Activated T-cell treated with anti-CD3 and anti-CD28 coated beads, Interleukin-2, amount 50 U/mL, for 1 hour (primary cell): ENCODE results near the gene ARHGAP31.
A peak's percentile ranks its signal among the peaks of the same experiment; 100 is the strongest.

Experiments used
- DNase-seq: peaks from one replicate; pipeline ENCODE4 v3.0.0-alpha.2; 2020

Gene ARHGAP31

DNA sequence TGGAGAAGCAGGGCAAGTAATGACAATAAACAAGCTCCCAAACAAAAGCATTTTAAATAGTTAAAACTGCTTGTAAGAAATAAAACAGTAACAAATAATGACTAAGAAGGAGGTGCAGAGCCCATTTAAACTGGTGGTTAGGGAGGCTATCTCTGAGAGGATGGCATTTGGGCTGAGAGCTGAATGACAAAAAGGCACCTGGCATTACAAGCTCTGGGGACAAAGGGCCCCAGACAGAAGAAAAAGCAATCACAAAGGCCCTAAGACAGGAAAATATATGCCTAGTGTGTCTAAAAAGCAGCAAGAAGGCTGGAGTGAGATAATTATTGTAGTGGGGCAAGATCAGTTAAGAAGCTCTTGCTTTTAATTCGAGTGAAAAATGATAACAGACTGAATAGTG, 159.6 kb downstream of the ARHGAP31 start:
- DNase-seq: no peak

DNA sequence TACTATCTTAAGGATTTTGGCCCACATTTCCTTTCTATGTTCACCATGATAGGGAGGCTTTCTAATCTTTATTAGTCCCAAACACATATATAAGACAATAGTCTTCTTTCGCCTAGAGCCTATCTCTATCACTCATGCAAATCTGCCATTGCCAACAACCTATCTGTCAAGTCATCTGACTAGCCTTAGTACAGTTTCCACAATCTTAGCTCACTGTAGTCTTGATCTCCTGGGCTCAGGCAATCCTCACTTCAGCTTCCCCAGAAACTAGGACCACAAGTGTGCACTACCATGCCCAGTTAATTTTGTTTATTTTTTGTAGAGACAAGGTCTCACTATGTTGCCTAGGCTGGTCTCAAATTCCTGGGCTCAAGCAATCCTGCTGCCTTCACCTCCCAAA, 162.3 kb downstream of the ARHGAP31 start:
- no peak for DNase-seq

DNA sequence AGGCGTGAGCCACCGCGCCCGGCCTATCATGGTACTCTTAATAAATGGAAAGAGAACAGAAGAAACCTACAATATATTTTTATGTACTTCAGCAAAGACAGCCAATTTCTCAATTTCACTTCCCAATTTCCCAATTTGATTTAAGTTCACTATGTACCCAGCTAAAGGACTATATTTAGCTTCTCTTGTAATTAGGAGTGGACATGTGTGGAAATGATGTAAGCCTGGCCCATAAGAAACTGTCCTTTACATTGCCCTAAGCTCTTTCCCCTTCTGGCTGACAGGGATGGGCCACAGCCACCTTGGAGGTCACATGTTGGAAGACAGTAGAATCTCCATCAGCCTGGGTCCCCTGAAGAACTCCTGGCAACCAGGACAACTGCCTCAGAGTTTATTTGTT, 163.1 kb downstream of the ARHGAP31 start:
- DNase-seq: no peak

DNA sequence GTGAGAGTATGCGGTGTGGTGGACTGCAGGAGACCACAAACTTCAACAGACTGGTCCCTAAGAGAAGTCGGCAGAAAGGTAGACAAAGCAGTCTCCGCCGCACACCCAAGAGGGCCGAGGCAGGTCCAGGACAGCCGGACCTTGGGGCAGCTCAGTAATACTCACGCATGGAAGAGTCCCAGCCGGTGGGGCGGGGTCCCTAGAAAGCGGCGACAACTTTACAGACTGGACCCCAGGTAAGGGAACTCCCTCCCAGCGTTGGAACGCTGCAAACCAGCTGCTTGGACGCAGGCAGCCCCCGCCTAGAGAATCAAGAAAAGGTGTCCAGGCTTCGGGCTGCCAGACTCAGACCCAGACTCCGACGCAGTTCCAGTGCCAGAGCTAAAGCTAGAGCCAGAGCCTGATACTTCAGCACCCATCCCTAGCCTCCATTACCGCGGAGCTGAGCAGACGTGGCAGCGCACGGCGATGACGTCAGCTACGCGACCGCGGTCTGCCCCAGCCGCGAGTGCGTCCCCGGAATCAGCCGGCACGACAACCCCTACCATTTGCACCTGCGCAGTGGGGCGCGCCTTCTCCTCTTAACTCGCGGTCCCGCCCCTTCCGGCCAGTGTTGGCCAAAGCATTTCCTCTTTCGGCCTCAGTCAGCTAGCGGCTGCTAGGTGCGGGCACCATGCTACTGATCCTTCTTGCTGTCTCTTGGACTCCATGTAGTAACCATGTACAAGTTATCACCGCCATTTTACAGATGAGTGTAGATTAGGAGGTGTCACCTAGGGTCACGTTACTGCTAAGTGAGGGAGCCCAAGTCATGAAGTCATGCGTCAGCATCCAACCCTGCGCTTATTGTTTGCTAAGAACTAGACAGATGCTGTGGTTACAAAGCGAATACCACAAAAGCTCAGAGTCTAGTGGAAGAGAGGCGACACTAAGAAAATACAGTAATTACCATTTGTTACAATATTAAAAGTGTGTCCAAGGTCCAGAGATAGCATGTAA, 169.3 kb downstream of the ARHGAP31 start, which contains the start of gene TMEM39A:
Gene TMEM39A, minus strand, starts transcription at position 445 of the 999 bp plus-strand sequence. CDS start 1,541 bp downstream, outside the sequence.
- peak; percentile 99 for DNase-seq

DNA sequence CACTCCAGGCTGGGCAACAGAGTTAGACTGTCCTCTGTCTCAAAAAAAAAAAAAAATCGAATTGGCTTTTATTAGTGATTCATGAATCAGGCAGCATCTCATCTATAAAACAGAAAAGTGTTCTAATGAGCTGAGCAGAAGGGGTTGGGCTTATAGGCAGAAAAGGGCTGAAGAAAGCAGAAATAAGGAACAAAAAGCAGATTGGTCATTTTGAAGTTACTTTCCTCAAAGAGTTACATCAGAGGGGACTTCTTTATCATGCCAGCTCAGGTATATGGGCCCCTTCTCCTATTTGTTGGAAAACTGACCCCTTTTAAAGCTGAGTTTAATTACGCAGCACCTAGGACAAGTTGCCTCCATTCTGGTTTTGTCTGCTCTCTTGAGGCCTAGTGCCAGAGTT, 173.9 kb downstream of the ARHGAP31 start:
- DNase-seq: no peak

DNA sequence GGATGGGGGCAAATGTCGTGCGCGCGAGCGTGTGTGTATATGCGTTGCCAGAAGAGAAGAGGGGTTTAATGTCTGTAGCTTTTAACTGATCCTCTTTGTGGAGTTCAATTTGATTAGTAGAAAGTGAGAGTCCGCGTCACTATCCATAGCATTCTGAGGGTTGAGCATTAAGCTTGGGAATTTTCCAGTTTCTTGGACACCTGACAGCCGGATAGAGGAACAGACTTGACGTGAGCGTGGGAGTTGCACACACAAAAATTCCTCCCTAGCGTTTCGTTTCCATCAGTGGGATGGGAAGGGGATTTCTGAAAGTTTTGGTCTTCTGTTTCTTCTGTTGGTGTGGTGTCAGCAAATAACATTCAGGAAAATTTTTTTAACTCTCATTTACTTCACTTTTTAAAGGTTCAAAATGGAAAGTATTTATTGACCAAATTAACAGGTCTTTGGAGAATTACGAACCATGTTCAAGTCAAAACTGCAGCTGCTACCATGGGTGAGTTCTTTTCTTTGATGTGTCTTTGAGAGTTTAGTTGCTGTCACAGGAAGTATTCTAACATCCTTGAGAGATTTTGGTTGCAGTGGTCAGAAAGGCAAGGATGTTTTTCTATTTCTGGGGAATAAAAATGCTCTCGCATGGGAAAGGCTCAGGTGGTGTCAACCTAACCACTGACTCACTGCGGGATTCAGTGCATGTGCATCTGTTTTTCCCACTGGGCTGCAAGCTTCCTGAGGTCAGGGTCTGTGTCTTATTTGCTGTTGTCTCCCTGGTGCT, 175.4 kb downstream of the ARHGAP31 start:
- no peak for DNase-seq
